Osteoblast (primary cell): Measurements from ENCODE around the gene KAT6B. TPM values are rescaled to one million over a fixed set of nuclear protein-coding genes. Genes with fewer than 3 reads are reported as not detected.
"Not testable (repeated sequence)": the region's sequence is repeated elsewhere in the genome, so short reads cannot be mapped to it uniquely, and the experiment has no call there.

Experiments used
- DNase-seq: peaks from one replicate; pipeline ENCODE4 v3.0.0; 2011; ENCODE audit warnings: low spot score, mixed read lengths; ENCODE audit not compliant: insufficient read length; ENCODE audit errors: missing footprints
- H2AFZ ChIP-seq: 2 replicates; pipeline ENCODE4 v1.6.0; 2011; ENCODE audit warnings: mild to moderate bottlenecking, low read length
- H3K27ac ChIP-seq: 2 replicates; pipeline ENCODE4 v1.5.1; 2011; ENCODE audit warnings: mild to moderate bottlenecking, low read depth, low read length, moderate library complexity
- H3K27me3 ChIP-seq: 2 replicates; pipeline ENCODE4 v1.6.0; 2012; ENCODE audit warnings: mild to moderate bottlenecking, control low read depth, inconsistent platforms, low read length, moderate library complexity; ENCODE audit not compliant: insufficient read depth
- H3K36me3 ChIP-seq: 2 replicates; pipeline ENCODE4 v1.5.1; 2011; ENCODE audit warnings: mild to moderate bottlenecking, low read length, control low read depth, moderate library complexity; ENCODE audit not compliant: insufficient read depth
- H3K4me1 ChIP-seq: 2 replicates; pipeline ENCODE4 v1.5.1; 2011; ENCODE audit warnings: mild to moderate bottlenecking, low read length, control low read depth, moderate library complexity; ENCODE audit not compliant: insufficient read depth
- H3K4me2 ChIP-seq: 2 replicates; pipeline ENCODE4 v1.6.0; 2011; ENCODE audit warnings: mild to moderate bottlenecking, low read length; ENCODE audit not compliant: insufficient read depth
- H3K4me3 ChIP-seq: fragments of 200-600 bp; sonication (generic); 3 replicates; pipeline ENCODE4 v1.5.1; 2012; ENCODE audit warnings: mild to moderate bottlenecking, low read length, inconsistent platforms; ENCODE audit not compliant: insufficient read depth
- H3K79me2 ChIP-seq: 2 replicates; pipeline ENCODE4 v1.6.0; 2012; ENCODE audit warnings: mild to moderate bottlenecking, low read length, control low read depth, inconsistent platforms; ENCODE audit not compliant: insufficient read depth
- H3K9me3 ChIP-seq: 2 replicates; pipeline ENCODE4 v1.5.1; 2011; ENCODE audit warnings: low read depth, low read length, control low read depth
- H4K20me1 ChIP-seq: 2 replicates; pipeline ENCODE4 v1.6.0; 2012; ENCODE audit warnings: mild to moderate bottlenecking, low read length, control low read depth; ENCODE audit not compliant: insufficient read depth
- CTCF ChIP-seq: IDR thresholded peaks from 2 replicates; pipeline ENCODE4 v1.5.1; 2011; ENCODE audit warnings: mild to moderate bottlenecking, low read depth, low read length, moderate library complexity; ENCODE audit errors: extremely low read depth
- total RNA-seq: library from RNA; depleted of rRNA; stranded (reverse); fragments of >200 nt; gene quantifications from 2 replicates; pipeline ENCODE4 v1.2.3, GENCODE V29; 2012

KAT6B gene
- total RNA-seq, 1 donor: 24.6 TPM

- H3K4me1 ChIP-seq: no peaks in the 10 kb centered on the region
- no peaks in the 10 kb centered on the region for H3K79me2 ChIP-seq
- no peaks in the 10 kb centered on the region for H3K9me3 ChIP-seq
- DNase-seq: no peak
- H3K4me2 ChIP-seq: no peak overlapping the region
- H3K36me3 ChIP-seq: no peaks in the 10 kb centered on the region
- TF ChIP-seq CTCF: no peak
- no peak overlapping the region for H2AFZ ChIP-seq
- no peak overlapping the region for H3K27ac ChIP-seq
- no peak overlapping the region for H3K4me3 ChIP-seq
- no peaks in the 10 kb centered on the region for H4K20me1 ChIP-seq
- no peaks in the 10 kb centered on the region for H3K27me3 ChIP-seq
Observed at GRCh38 chr10:75050149-75050919, 223.9 kb downstream of the KAT6B start.

GRCh38 chr10:75051308-75051707 is 224.9 kb downstream of the KAT6B start:
- no peaks in the 10 kb centered on the region for H4K20me1 ChIP-seq
- no peaks in the 10 kb centered on the region for H3K27me3 ChIP-seq
- H3K9me3 ChIP-seq: no peaks in the 10 kb centered on the region
- no peak overlapping the region for H3K27ac ChIP-seq
- no peak overlapping the region for H3K4me2 ChIP-seq
- no peaks in the 10 kb centered on the region for H3K79me2 ChIP-seq
- no peaks in the 10 kb centered on the region for H3K4me1 ChIP-seq
- no peak for TF ChIP-seq CTCF
- no peak overlapping the region for H3K4me3 ChIP-seq
- no peak for DNase-seq
- no peak overlapping the region for H2AFZ ChIP-seq
- H3K36me3 ChIP-seq: no peaks in the 10 kb centered on the region

GRCh38 chr10:75055896-75056406 is 229.6 kb downstream of the KAT6B start:
- not testable (repeated sequence) for H3K9me3 ChIP-seq, H3K27ac ChIP-seq, H4K20me1 ChIP-seq, H3K4me1 ChIP-seq, H2AFZ ChIP-seq, H3K79me2 ChIP-seq, H3K27me3 ChIP-seq, H3K4me2 ChIP-seq, DNase-seq, H3K4me3 ChIP-seq, H3K36me3 ChIP-seq

GRCh38 chr10:75057680-75058079 is 231.3 kb downstream of the KAT6B start:
- TF ChIP-seq CTCF: no peak
- no peak for DNase-seq
- no peak overlapping the region for H2AFZ ChIP-seq
- H3K9me3 ChIP-seq: no peaks in the 10 kb centered on the region
- H3K27me3 ChIP-seq: no peaks in the 10 kb centered on the region
- H3K4me2 ChIP-seq: no peak overlapping the region
- H3K4me3 ChIP-seq: no peak overlapping the region
- no peaks in the 10 kb centered on the region for H3K4me1 ChIP-seq
- H3K27ac ChIP-seq: no peak overlapping the region
- H3K79me2 ChIP-seq: no peaks in the 10 kb centered on the region
- H4K20me1 ChIP-seq: no peaks in the 10 kb centered on the region
- H3K36me3 ChIP-seq: no peaks in the 10 kb centered on the region
